H1 (cell line): ENCODE data around the gene SPTBN1. TPM values are rescaled to one million over a fixed set of nuclear protein-coding genes. Genes with fewer than 3 reads are reported as not detected.

Source experiments
- CTCF ChIA-PET: fragments of 300-600 bp; sonication (Branson Sonifier 250); formaldehyde crosslinking; loops from one replicate; lab custom pipeline; 2021; ENCODE audit not compliant: partially characterized antibody; lab: Charles Lee
- POLR2A ChIA-PET: fragments of 300-600 bp; sonication (Branson Sonifier 250); formaldehyde crosslinking; loops from one replicate; lab custom pipeline; 2021; ENCODE audit warnings: inconsistent platforms; ENCODE audit not compliant: partially characterized antibody; lab: Charles Lee
- DNase-seq, 2 experiments: peaks; one replicate each; pipeline versions ENCODE4 v3.0.0 to v3.0.0-alpha.2; 2010 to 2022; ENCODE audit warnings: low spot score in 2 of 2, low read depth in 1 of 2, mixed read lengths in 1 of 2
- FAIRE-seq: peaks from 2 replicates; lab custom pipeline; 2011; peaks lifted over from hg19 to GRCh38; lab: Jason Lieb, UNC
- H2AFZ ChIP-seq: 2 replicates; pipeline ENCODE4 v1.8.1; 2012; ENCODE audit warnings: low read length, inconsistent platforms
- H2AK5ac ChIP-seq: 2 replicates; pipeline ENCODE4 v1.6.1; 2013; ENCODE audit warnings: low read depth, low read length
- H2BK120ac ChIP-seq: replicated peaks from 2 replicates; pipeline ENCODE3; 2013; ENCODE audit warnings: low read depth, low read length, inconsistent platforms
- H2BK12ac ChIP-seq: 2 replicates; pipeline ENCODE4 v1.6.1; 2013; ENCODE audit warnings: low read depth, low read length
- H2BK15ac ChIP-seq: 2 replicates; pipeline ENCODE4 v1.6.1; 2013; ENCODE audit warnings: low read length
- H2BK20ac ChIP-seq: 2 replicates; pipeline ENCODE4 v1.6.1; 2013; ENCODE audit warnings: low read length
- H2BK5ac ChIP-seq: 2 replicates; pipeline ENCODE4 v1.6.1; 2013; ENCODE audit warnings: low read depth, low read length
- H3K14ac ChIP-seq: 2 replicates; pipeline ENCODE4 v1.6.1; 2013; ENCODE audit warnings: inconsistent platforms; ENCODE audit not compliant: insufficient read length
- H3K18ac ChIP-seq: 2 replicates; pipeline ENCODE4 v1.6.1; 2013; ENCODE audit warnings: low read length; ENCODE audit errors: extremely low read depth
- H3K23ac ChIP-seq: 2 replicates; pipeline ENCODE4 v1.6.1; 2013; ENCODE audit warnings: inconsistent platforms; ENCODE audit not compliant: insufficient read length
- H3K23me2 ChIP-seq: 2 replicates; pipeline ENCODE4 v1.6.1; 2013; ENCODE audit warnings: low read depth, low read length
- H3K27ac ChIP-seq: 2 replicates; pipeline ENCODE4 v1.6.1; 2011; ENCODE audit warnings: low read depth, low read length, inconsistent platforms
- H3K27me3 ChIP-seq, 4 experiments: replicated peaks in 1 of 4; 1 replicate in 1 of 4; 2 replicates in 3 of 4; pipeline versions ENCODE4 v1.6.1 to v1.8.1; 2011 to 2013; ENCODE audit warnings: low read length in 3 of 4, mild to moderate bottlenecking in 3 of 4, inconsistent platforms in 2 of 4, mixed read lengths in 2 of 4, moderate library complexity in 1 of 4; ENCODE audit not compliant: control insufficient read depth in 3 of 4, insufficient read depth in 3 of 4; ENCODE audit errors: extremely low read depth in 1 of 4
- H3K36me3 ChIP-seq, 4 experiments: 2 replicates each; pipeline versions ENCODE4 v1.6.1 to v1.8.1; 2011 to 2013; ENCODE audit warnings: mild to moderate bottlenecking in 4 of 4, low read length in 3 of 4, moderate library complexity in 2 of 4, control low read depth in 1 of 4, inconsistent platforms in 1 of 4; ENCODE audit not compliant: insufficient read depth in 4 of 4, control insufficient read depth in 2 of 4
- H3K4ac ChIP-seq: replicated peaks from 2 replicates; pipeline ENCODE3; 2013; ENCODE audit warnings: low read length, low read depth, mixed read lengths, inconsistent platforms; ENCODE audit not compliant: insufficient read length
- H3K4me1 ChIP-seq, 4 experiments: replicated peaks in 1 of 4; 1 replicate in 1 of 4; 2 replicates in 3 of 4; pipeline versions ENCODE4 v1.6.1 to v1.8.1; 2011 to 2013; ENCODE audit warnings: low read length in 3 of 4, inconsistent platforms in 2 of 4, mixed read lengths in 1 of 4; ENCODE audit not compliant: insufficient read depth in 4 of 4, control insufficient read depth in 3 of 4
- H3K4me2 ChIP-seq, 2 experiments: 2 replicates each; pipeline versions ENCODE4 v1.6.1 to v1.8.1; 2011 to 2013; ENCODE audit warnings: low read depth in 2 of 2, low read length in 2 of 2, control low read depth in 1 of 2, inconsistent platforms in 1 of 2, mild to moderate bottlenecking in 1 of 2; ENCODE audit not compliant: insufficient read depth in 1 of 2
- H3K4me3 ChIP-seq, 4 experiments: fragments of 200-600, 300-600 bp in 1 of 4; sonication (generic), shearing (Covaris generic), sonication (Bioruptor Twin) in 1 of 4; 2 replicates each; pipeline versions ENCODE4 v1.5.1 to v1.8.1; 2011 to 2016; ENCODE audit warnings: low read length in 4 of 4, low read depth in 3 of 4, control low read depth in 2 of 4, inconsistent platforms in 2 of 4, mild to moderate bottlenecking in 2 of 4, mixed read lengths in 1 of 4, moderate library complexity in 1 of 4; ENCODE audit not compliant: insufficient read depth in 2 of 4; ENCODE audit errors: extremely low read depth in 1 of 4
- H3K56ac ChIP-seq: replicated peaks from 2 replicates; pipeline ENCODE3; 2013; ENCODE audit warnings: low read depth, mild to moderate bottlenecking, mixed read lengths, low read length, inconsistent platforms; ENCODE audit not compliant: insufficient read length
- H3K79me1 ChIP-seq: 2 replicates; pipeline ENCODE4 v1.6.1; 2013; ENCODE audit warnings: low read depth, low read length, control low read depth
- H3K79me2 ChIP-seq, 2 experiments: 2 replicates each; pipeline versions ENCODE4 v1.6.1 to v1.8.1; 2012 to 2013; ENCODE audit warnings: low read length in 2 of 2, mild to moderate bottlenecking in 2 of 2, inconsistent platforms in 1 of 2; ENCODE audit not compliant: insufficient read depth in 2 of 2, control insufficient read depth in 1 of 2
- H3K9ac ChIP-seq, 4 experiments: replicated peaks in 1 of 4; 1 replicate in 1 of 4; 2 replicates in 3 of 4; pipeline versions ENCODE4 v1.6.1 to v1.8.1; 2011 to 2013; ENCODE audit warnings: low read depth in 3 of 4, low read length in 3 of 4, control low read depth in 2 of 4, mild to moderate bottlenecking in 2 of 4, moderate library complexity in 2 of 4, inconsistent platforms in 1 of 4; ENCODE audit errors: extremely low read depth in 1 of 4
- H3K9me3 ChIP-seq, 2 experiments: 2 replicates each; pipeline versions ENCODE4 v1.6.1 to v1.8.1; 2012 to 2013; ENCODE audit warnings: mild to moderate bottlenecking in 2 of 2, moderate library complexity in 2 of 2, control low read depth in 1 of 2, inconsistent platforms in 1 of 2, low read depth in 1 of 2, low read length in 1 of 2, mixed read lengths in 1 of 2; ENCODE audit not compliant: insufficient read depth in 2 of 2
- H4K20me1 ChIP-seq, 2 experiments: replicated peaks in 1 of 2; 2 replicates each; pipeline versions ENCODE3 to v1.8.1; 2011 to 2013; ENCODE audit warnings: inconsistent platforms in 2 of 2, low read length in 2 of 2, mild to moderate bottlenecking in 1 of 2; ENCODE audit not compliant: insufficient read depth in 2 of 2, control insufficient read depth in 1 of 2
- H4K5ac ChIP-seq: 2 replicates; pipeline ENCODE4 v1.6.1; 2013; ENCODE audit warnings: low read length, low read depth, mixed read lengths, inconsistent platforms; ENCODE audit not compliant: insufficient read length
- H4K8ac ChIP-seq: 2 replicates; pipeline ENCODE4 v1.8.0; 2013; ENCODE audit warnings: mild to moderate bottlenecking, moderate library complexity, low read length, inconsistent platforms; ENCODE audit not compliant: insufficient read depth; ENCODE audit errors: extremely low read depth
- H4K91ac ChIP-seq: replicated peaks from 2 replicates; pipeline ENCODE3; 2013; ENCODE audit warnings: low read length, mixed read lengths, inconsistent platforms; ENCODE audit not compliant: insufficient read length
- ASH2L ChIP-seq: fragments of 200-600, 300-600 bp; sonication (generic); IDR thresholded peaks from one replicate; pipeline ENCODE4 v1.7.1; 2017; ENCODE audit warnings: low read length
- BACH1 ChIP-seq: IDR thresholded peaks from 2 replicates; pipeline ENCODE4 v1.6.1; 2012; ENCODE audit warnings: low read length, improper control_type of control experiment
- CBX5 ChIP-seq: fragments of 300-800, 300-1000 bp; sonication (generic); IDR thresholded peaks from 2 replicates; pipeline ENCODE4 v1.7.1; 2016; ENCODE audit warnings: antibody characterized with exemption, low read length, low read depth
- EZH2 ChIP-seq: fragments of 200-600 bp; sonication (generic); IDR thresholded peaks from 2 replicates; pipeline ENCODE4 v1.7.1; 2012; ENCODE audit warnings: low read depth, mild to moderate bottlenecking, moderate library complexity, low read length, inconsistent platforms; ENCODE audit not compliant: severe bottlenecking
- GTF2F1 ChIP-seq: IDR thresholded peaks from 2 replicates; pipeline ENCODE4 v1.6.1; 2012; ENCODE audit warnings: low read depth, low read length, improper control_type of control experiment, borderline replicate concordance
- JUND ChIP-seq: IDR thresholded peaks from 2 replicates; pipeline ENCODE4 v1.6.1; 2011; ENCODE audit warnings: mild to moderate bottlenecking, improper control_type of control experiment, low read length
- KDM5A ChIP-seq: fragments of 200-600 bp; IDR thresholded peaks from 2 replicates; pipeline ENCODE4 v1.7.1; 2012; ENCODE audit warnings: mild to moderate bottlenecking, low read length, inconsistent platforms, mixed read lengths
- NANOG ChIP-seq: IDR thresholded peaks from 2 replicates; pipeline ENCODE4 v1.6.1; 2011; ENCODE audit warnings: low read length, low read depth, mild to moderate bottlenecking, inconsistent platforms; ENCODE audit not compliant: insufficient read depth, poor library complexity, severe bottlenecking
- NRF1 ChIP-seq: IDR thresholded peaks from 2 replicates; pipeline ENCODE4 v1.6.1; 2011; ENCODE audit warnings: mild to moderate bottlenecking, low read depth, low read length, improper control_type of control experiment
- POLR2AphosphoS5 ChIP-seq: IDR thresholded peaks from 2 replicates; pipeline ENCODE4 v1.6.1; 2011; ENCODE audit warnings: low read depth, low read length
- RAD21 ChIP-seq, 2 experiments: IDR thresholded peaks in 1 of 2; conservative IDR thresholded peaks in 1 of 2; 2 replicates each; pipeline ENCODE4 v1.6.1; 2011; ENCODE audit warnings: low read depth in 2 of 2, low read length in 2 of 2, improper control_type of control experiment in 1 of 2, inconsistent platforms in 1 of 2, mild to moderate bottlenecking in 1 of 2, moderate library complexity in 1 of 2
- SRF ChIP-seq: IDR thresholded peaks from 2 replicates; pipeline ENCODE4 v1.6.1; 2011; ENCODE audit warnings: mild to moderate bottlenecking, low read depth, low read length, moderate library complexity
- SUZ12 ChIP-seq: fragments of 200-600 bp; sonication (generic); IDR thresholded peaks from 2 replicates; pipeline ENCODE4 v1.6.1; 2012; ENCODE audit warnings: mild to moderate bottlenecking, inconsistent platforms, low read length, moderate library complexity, mixed read lengths
- YY1 ChIP-seq: IDR thresholded peaks from 2 replicates; pipeline ENCODE4 v1.6.1; 2011; ENCODE audit warnings: low read depth, mild to moderate bottlenecking, low read length
- WGBS, 2 experiments: shearing (Covaris generic) in 1 of 2; methylation state at CpG; one replicate each; pipeline versions ENCODE4 v1.1.6 to v1.1.7; 2013 to 2015; ENCODE audit warnings: low lambda C conversion rate in 2 of 2, mixed read lengths in 2 of 2, inconsistent platforms in 1 of 2, low coverage in 1 of 2, missing lambda C conversion rate in 1 of 2; ENCODE audit not compliant: insufficient replicate concordance in 2 of 2, insufficient coverage in 1 of 2, insufficient read length in 1 of 2; ENCODE audit errors: extremely low coverage in 1 of 2, missing lambda C conversion rate in 1 of 2; 5-methylcytosine and 5-hydroxymethylcytosine counted together
- polyA plus RNA-seq, 7 experiments: library from polyadenylated mRNA; depleted of rRNA in 3 of 7; stranded (reverse) in 5 of 7; unstranded in 2 of 7; fragments of >200 nt in 5 of 7; fragments of 200-250 nt in 2 of 7; gene quantifications; 1 replicate in 5 of 7; 2 replicates in 1 of 7; 4 replicates in 1 of 7; pipeline versions ENCODE4 v1.2.1 to v1.2.3, GENCODE V29; 2011 to 2013; ENCODE audit warnings: missing spikeins in 2 of 7, mixed read lengths in 2 of 7
- total RNA-seq: library from RNA; stranded (reverse); fragmentation: NEBNext Ultra II Directional; extraction: Animal tissue kit (Norgen Biotek cat#: 25700); gene quantifications from 2 replicates; pipeline ENCODE4 v1.2.1, GENCODE V29; 2021

The SPTBN1 gene
- total and polyA plus RNA-seq, 2 of the 8 experiments (the other 6 are each of a cell fraction or from before 2014, with no cell fraction given), result 31.8 to 180 TPM

GRCh38 chr2:54557211-54557600 lies 101.1 kb downstream of the SPTBN1 start:
- WGBS, 2 experiments, result 56% methylated on average over 1 of the region's 1 CpG; no CpG with 5 or more reads in 1 of the 2 experiments
- H3K79me2 ChIP-seq, result peaks cover 9 to 43% of the 10 kb centered on the region in 2 experiments; a peak in 3 of 4 replicates
- TF ChIP-seq CBX5 (no peak), SUZ12 (no peak), KDM5A (no peak), GTF2F1 (no peak), NANOG (no peak), NRF1 (no peak), POLR2AphosphoS5 (no peak), EZH2 (no peak), BACH1 (no peak), RAD21 (IDR thresholded peaks at IDR 0.05 in 1 of 2, conservative IDR thresholded peaks at IDR 0.05 in 1 of 2; ENCODE audit: low read depth in 2 of 2, low read length in 2 of 2) (no peak), SRF (no peak), YY1 (no peak), JUND (no peak), ASH2L (no peak)

More at GRCh38 chr2:54557211-54557600, 101.1 kb downstream of the SPTBN1 start:
- H3K23me2 ChIP-seq, result peaks cover 20% of the 10 kb centered on the region
- H3K4me1 ChIP-seq, result peaks cover 3 to 11% (median 8%) of the 10 kb centered on the region in 4 experiments
- H3K9ac ChIP-seq, result peak overlapping the region; percentile 75 to 86 (median 84)
- ChIA-PET POLR2A (interaction anchor here (1.8 to 4.0 kb wide), 3 partner anchors 19 to 47 kb away, joined by 5 to 30 read pairs (median 5); no protein-coding TSS in a partner anchor), CTCF (interaction anchor here (1.0 to 3.7 kb wide), 2 partner anchors 10 to 77 kb away, joined by 3 to 16 read pairs; no protein-coding TSS in a partner anchor)
- no peak overlapping the region for H3K14ac ChIP-seq
- H4K20me1 ChIP-seq, result peaks cover 3 to 8% of the 10 kb centered on the region in 2 experiments
- H3K36me3 ChIP-seq, result no peaks in the 10 kb centered on the region
- no peak for DNase-seq
- FAIRE-seq, result no peak
- no peak overlapping the region for H2BK120ac ChIP-seq
- H3K79me1 ChIP-seq, result peaks cover 2% of the 10 kb centered on the region; the same call in 1 of the 2 replicates
- H3K18ac ChIP-seq, result peak overlapping the region; percentile 86; the same call in 1 of the 2 replicates
- H2AK5ac ChIP-seq, result no peak overlapping the region
- H3K27ac ChIP-seq, result peak overlapping the region; percentile 77
- H2BK12ac ChIP-seq, result peak overlapping the region; percentile 91; the same call in 1 of the 2 replicates
- H4K5ac ChIP-seq, result no peak overlapping the region
- H3K56ac ChIP-seq, result no peak overlapping the region
- no peak overlapping the region; the same call in 1 of the 2 replicates for H2AFZ ChIP-seq
- no peak overlapping the region for H4K8ac ChIP-seq
- H3K4ac ChIP-seq, result no peak overlapping the region
- H3K27me3 ChIP-seq, result no peaks in the 10 kb centered on the region
- no peaks in the 10 kb centered on the region for H3K9me3 ChIP-seq
- 0 out of 2 replicates have a peak overlapping the region, but pooled peaks have one; percentile 12 for H2BK15ac ChIP-seq
- no peak overlapping the region for H3K23ac ChIP-seq
- no peak overlapping the region for H2BK20ac ChIP-seq
- peak overlapping the region; percentile 90; the same call in 1 of the 2 replicates for H2BK5ac ChIP-seq
- no peak overlapping the region for H4K91ac ChIP-seq
- H3K4me3 ChIP-seq, result peak overlapping the region; percentile 84 to 99 (median 94)
- peak overlapping the region; percentile 72 to 83 for H3K4me2 ChIP-seq
